Measurements from ENCODE around the gene OTUB2. TPM values are rescaled to one million over a fixed set of nuclear protein-coding genes. Genes with fewer than 3 reads are reported as not detected.

The OTUB2 gene
- 1.9 TPM for total RNA-seq (ENCODE audit: insufficient read depth, low replicate concordance)

DNA sequence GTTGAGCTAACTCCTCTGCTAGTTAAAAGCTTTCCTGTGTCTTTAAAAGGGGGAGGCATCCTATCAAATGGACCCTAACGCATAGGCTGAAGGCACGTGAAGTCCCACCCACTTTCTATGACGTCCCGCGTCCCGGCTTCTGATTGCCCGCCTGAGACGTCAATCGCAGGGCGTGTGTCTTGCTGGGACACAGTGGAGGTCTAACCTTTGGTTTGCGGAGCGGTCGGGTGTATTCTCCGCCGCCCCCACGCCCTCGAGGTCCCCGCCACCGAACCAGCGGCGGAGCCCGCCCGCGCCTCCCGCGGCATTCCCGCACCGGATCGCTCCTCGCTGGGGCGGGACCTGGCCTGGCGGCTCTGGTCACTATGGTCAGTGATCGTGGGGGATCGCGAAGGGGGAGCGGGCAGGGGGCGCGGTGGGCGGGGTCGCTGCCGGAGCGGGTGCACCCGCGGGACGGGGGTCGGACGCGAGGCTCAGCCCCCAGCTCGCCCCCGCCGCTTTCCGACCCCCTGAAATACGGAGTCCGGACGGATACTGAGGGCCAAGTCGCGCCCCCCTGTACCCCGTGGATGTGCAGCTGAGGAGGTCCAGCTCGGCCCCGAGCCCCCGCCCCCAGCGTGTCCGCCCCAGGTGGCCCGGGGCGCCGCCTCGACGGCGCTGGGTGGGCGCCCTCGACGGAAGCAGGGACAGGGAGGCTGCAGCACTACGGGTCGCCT lies at the start of gene OTUB2:
Gene OTUB2, plus strand, starts transcription at position 168 of the 716 bp plus-strand sequence. Its CDS starts 198 bp downstream, at position 366.
- peak; percentile 100 for DNase-seq (ENCODE audit: low spot score)

GRCh38 chr14:93976477-93977057 lies 49.6 kb upstream of the OTUB2 start, which contains the start of gene ASB2:
TSS of gene ASB2 (minus strand) at chr14:93976570. CDS start at chr14:93964539, 12,031 bp downstream.
- DNase-seq (ENCODE audit: low spot score) = peak; percentile 61

DNA sequence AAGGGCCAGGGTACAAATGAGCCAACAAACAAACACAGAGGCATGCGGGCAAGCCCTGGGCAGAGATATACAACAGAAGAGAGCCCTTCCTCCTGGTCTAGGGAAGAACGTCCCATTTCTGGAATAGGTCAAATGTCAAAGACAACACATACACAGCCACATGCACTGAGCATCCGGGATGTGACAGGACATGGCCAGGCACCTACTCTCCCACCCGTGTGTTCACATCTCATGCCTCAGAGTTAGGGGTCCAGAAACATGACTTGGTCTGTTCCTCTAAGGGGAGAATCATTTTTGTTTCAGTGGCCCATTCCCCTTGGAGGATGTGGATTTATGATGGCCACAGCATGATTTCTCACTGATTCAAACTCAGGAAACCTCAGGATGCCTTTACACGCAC lies 49.0 kb upstream of the OTUB2 start:
- DNase-seq (ENCODE audit: low spot score) = no peak

DNA sequence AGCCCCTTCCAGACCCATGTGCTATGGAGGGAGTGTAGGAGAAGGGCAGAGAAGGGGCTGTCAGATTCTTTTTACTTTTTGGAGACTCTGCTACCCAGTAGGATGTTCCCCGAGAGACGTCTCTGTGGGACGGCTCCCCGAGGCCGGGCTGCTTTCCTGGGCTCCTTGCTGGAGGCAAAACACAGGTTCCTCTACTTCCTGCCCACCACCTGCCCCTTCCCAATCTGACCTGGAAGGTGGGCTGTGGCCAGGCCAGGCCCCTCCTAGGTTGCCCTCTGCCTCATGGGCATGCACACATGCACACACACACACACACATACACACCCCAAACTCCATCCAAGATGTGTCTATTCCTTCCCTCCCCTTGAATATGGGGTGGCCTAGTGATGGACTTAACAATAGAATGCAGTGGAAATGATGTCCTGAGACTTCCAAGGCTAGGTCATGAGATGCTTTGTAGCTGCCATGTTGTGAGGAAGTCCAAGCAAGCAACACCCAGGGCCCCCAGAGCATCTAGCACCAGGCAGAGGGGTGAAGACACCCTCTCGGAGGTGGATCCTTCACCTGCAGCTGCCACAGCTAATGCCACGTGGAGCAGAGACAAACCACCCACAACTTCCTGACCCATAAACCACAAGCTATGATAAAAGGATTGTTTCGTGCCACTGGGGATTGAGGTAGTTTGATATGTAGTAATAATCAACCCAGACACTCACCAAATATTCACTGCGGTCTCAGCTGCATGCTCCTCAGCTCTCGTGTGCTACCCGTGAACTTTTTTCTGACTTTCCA lies 48.2 kb upstream of the OTUB2 start:
- DNase-seq (ENCODE audit: low spot score) = no peak

GRCh38 chr14:93978735-93979134 lies 47.4 kb upstream of the OTUB2 start:
- DNase-seq (ENCODE audit: low spot score) = no peak

- no peak for DNase-seq (ENCODE audit: low spot score)
Measured at GRCh38 chr14:93980456-93981201, 45.5 kb upstream of the OTUB2 start.

GRCh38 chr14:93981316-93982229 lies 44.6 kb upstream of the OTUB2 start:
- no peak for DNase-seq (ENCODE audit: low spot score)

DNA sequence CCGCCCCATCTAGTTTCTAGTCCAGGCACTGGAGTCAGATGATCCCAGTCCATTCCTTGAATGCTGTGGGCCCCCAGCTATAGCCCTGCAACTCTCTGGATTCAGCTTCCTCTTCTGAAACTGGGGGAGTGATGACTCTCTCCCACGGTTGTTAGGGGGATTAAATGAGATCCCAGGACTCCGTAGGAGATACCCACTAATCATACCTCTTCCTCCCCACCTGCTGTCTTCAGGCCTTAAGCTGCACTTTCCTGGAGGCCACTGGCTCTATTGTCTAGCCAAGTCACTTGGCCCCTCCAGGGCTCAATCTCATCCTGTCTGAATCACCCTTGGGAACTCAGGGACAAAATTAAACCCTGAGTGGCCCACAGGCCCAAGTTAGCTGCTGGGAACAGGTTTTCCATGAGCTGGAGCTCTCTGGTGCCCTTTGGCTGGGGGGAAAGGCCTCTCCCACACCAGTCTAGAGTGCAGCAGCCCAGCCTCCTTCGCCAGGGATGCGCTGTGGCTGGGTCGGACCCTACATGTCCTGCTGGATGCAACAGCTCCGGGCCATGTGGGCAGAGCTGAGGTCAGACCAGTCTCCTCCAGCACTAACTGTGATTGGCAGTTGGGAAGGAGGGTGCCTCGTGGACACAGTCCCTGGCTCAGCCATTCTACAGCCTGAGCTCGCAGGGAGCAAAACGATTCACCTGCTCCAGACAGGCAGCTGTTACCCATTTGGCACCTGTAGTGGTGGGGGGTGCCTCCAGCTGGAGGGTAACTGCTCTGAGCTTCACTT lies 43.7 kb upstream of the OTUB2 start:
- DNase-seq (ENCODE audit: low spot score) = no peak

GRCh38 chr14:93984070-93984469 lies 42.1 kb upstream of the OTUB2 start:
- DNase-seq (ENCODE audit: low spot score) = no peak

DNA sequence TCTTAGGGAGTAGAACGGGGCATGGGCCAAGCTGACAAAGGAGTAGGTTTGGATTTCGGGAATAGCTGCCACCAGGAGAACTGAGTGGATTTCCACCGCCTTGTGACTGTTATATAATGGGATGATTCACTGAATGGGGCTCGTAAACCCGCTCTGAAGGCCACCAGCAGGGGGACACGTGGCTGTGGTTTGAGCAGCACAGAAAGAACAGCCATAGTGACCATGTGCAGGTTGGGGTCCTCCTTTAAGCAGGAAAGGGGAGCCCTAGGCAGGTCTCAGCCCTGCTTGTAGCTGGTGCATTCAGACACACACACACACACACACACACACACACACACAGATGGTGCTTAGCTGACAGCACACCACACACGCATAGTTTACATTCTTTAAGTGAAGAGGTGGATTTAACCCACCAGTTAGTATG lies 41.1 kb upstream of the OTUB2 start:
- DNase-seq (ENCODE audit: low spot score) = peak; percentile 70

GRCh38 chr14:93986955-93987354 lies 39.2 kb upstream of the OTUB2 start:
- no peak for DNase-seq (ENCODE audit: low spot score)

DNA sequence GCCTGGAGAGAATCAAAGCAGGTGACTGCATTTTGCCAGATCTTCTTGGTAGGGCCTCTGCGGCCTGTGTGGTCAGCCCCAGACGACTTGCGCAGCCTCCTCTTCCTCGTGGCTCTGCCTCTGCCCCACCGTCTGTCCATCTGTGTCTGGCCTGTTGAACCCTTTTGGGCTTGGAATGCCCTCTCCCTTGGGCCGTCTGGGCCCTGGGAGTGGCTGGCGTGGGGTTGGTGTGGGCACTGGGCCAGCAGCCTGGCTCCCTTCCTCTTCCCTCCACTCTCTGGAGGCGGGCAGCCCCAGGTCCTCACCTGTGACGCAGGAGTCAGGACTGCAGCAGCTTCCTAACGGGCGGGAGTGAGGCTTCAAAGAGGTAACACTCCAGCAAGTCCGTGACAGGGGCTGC lies 38.8 kb upstream of the OTUB2 start:
- DNase-seq (ENCODE audit: low spot score) = no peak

DNA sequence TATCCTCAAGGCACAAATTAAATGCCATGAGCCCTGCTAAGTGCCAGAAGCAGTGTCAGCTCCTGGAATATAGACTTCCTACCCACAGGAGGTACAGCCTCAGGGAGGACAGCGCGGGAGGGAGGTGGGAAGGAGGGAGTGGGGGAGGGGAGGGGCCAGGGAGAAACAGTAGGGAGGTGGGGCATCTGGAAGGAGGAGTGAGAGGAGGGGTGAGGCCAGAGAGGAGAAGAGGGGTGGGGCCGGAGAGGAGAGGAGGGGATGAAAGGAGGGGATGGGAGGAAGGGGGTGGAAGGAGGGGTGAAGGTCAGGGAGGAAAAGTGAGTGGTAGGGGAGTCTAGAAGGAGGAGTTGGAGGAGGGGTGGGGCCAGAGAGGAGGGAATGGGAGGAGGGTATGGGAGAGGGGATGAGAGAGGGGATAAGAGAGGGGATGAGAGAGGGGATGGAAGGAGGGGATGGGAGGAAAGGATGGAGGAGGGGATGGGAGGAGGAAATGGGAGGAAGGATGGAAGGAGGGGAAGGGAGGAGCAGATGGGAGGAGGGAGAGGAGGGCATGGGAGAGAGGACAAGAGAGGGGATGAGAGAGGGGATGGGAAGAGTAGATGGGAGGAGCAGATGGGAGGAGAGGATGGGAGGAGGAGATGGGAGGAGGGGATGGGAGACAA lies 38.2 kb upstream of the OTUB2 start:
- DNase-seq (ENCODE audit: low spot score) = no peak

DNA sequence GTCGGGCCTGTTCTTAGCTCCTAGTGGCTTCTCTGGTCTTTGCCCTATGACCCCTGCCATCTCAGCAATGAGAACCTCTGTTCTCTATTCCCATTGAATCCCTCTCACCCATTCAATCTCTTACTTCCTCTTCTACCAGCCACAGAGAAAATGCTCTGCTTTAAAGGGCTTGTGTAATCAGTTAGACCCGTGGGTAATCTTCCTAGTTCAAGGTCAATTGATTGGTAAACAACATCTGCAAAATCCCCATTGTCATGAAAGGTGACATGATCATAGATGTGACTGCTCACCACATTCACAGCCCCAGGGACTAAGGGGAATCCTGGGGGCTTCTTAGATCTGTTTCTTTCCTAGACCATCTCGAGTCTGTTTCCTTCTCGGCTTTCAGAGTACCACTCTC lies 36.2 kb upstream of the OTUB2 start:
- DNase-seq (ENCODE audit: low spot score) = no peak

- DNase-seq (ENCODE audit: low spot score) = no peak
Measured at GRCh38 chr14:93991212-93991611, 34.9 kb upstream of the OTUB2 start.

GRCh38 chr14:93991649-93992048 lies 34.5 kb upstream of the OTUB2 start:
- no peak for DNase-seq (ENCODE audit: low spot score)

- DNase-seq (ENCODE audit: low spot score) = no peak
Measured at GRCh38 chr14:93993382-93993781, 32.8 kb upstream of the OTUB2 start.

DNA sequence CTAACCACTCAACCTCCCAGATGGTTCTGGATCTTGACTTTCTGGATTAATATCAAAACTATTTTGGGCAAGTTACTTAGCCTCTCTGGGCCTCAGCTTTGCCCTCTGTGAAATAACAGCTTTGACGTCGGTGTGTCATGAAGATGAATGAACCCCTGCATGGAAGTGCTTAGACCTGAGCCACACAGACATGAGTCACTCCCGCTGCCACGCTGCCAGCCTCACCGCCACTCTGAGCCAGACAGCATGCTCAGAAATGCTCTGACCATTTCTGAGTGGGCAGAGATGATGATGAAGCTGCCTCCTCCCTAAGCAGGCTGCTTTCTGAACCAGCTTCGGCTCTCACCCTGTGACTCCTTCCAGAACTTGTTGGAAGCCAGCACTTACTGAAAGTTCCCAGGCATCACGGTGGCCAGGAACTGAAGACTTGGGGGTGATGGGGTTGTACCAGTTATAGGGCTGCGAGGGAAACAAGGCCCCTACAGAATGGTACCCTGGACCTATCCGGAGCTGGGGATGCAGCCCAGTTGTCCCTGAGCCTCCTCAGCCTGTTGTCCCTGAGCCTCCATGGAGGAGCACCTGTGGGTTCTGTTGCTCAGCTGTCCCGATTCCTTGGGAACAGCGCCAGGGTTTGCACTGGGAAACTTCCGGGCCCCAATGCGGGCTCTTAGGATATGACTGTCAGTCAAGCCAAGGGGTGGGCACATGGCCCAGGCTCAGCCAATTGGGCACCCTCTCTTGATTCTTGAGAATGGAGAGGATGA lies 31.0 kb upstream of the OTUB2 start:
- peak; percentile 22 for DNase-seq (ENCODE audit: low spot score)

Data from umbilical cord (tissue), 2 donors.